Measurements from ENCODE around the gene SCO2. TPM values are rescaled to one million over a fixed set of nuclear protein-coding genes. Genes with fewer than 3 reads are reported as not detected.

SCO2 gene
- total and polyA plus RNA-seq, 9 of the 15 experiments (the other 6 are each of a cell fraction or from before 2014, with no cell fraction given): 0.34 to 4.0 (median 1.1) TPM; not detected in 3

GRCh38 chr22:50526108-50526833, 873 bp upstream of the SCO2 start (continued):
- TF ChIP-seq, protein P1, sequence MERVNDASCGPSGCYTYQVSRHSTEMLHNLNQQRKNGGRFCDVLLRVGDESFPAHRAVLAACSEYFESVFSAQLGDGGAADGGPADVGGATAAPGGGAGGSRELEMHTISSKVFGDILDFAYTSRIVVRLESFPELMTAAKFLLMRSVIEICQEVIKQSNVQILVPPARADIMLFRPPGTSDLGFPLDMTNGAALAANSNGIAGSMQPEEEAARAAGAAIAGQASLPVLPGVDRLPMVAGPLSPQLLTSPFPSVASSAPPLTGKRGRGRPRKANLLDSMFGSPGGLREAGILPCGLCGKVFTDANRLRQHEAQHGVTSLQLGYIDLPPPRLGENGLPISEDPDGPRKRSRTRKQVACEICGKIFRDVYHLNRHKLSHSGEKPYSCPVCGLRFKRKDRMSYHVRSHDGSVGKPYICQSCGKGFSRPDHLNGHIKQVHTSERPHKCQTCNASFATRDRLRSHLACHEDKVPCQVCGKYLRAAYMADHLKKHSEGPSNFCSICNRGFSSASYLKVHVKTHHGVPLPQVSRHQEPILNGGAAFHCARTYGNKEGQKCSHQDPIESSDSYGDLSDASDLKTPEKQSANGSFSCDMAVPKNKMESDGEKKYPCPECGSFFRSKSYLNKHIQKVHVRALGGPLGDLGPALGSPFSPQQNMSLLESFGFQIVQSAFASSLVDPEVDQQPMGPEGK (CRISPR knock-in tag; IDR thresholded peaks at IDR 0.05; ENCODE audit: borderline replicate concordance): no peak
- no peak for TF ChIP-seq ZNF165 (CRISPR knock-in tag; IDR thresholded peaks at IDR 0.05; ENCODE audit: borderline replicate concordance)
- peak; percentile 52; the same call in 1 of the 2 replicates for TF ChIP-seq HDAC8 (tag; IDR thresholded peaks at IDR 0.05)
- TF ChIP-seq ZNF668 (CRISPR knock-in tag; IDR thresholded peaks at IDR 0.05): no peak
- TF ChIP-seq MTA3 (IDR thresholded peaks at IDR 0.05; ENCODE audit: borderline replicate concordance): peak; percentile 60; the same call in 1 of the 2 replicates
- no peak for TF ChIP-seq SIN3B (IDR thresholded peaks at IDR 0.05; ENCODE audit: low read depth)
- TF ChIP-seq DDX20 (tag; IDR thresholded peaks at IDR 0.05; ENCODE audit: low read depth): no peak
- TF ChIP-seq SREBF1 (IDR thresholded peaks at IDR 0.05; ENCODE audit: borderline replicate concordance, low read depth, low read length): no peak
- no peak for TF ChIP-seq CLOCK (CRISPR knock-in tag; IDR thresholded peaks at IDR 0.05; ENCODE audit: borderline replicate concordance)
- no peak for TF ChIP-seq GTF3C2 (IDR thresholded peaks at IDR 0.05; ENCODE audit: borderline replicate concordance, extremely low read depth, insufficient read length)
- no peak for TF ChIP-seq SNAPC5 (CRISPR knock-in tag; IDR thresholded peaks at IDR 0.05)
- 0 out of 2 replicates have a peak, but pooled peaks have one; percentile 26 for TF ChIP-seq ZNF830 (CRISPR knock-in tag; IDR thresholded peaks at IDR 0.05)
- TF ChIP-seq ZNF561 (CRISPR knock-in tag; conservative IDR thresholded peaks at IDR 0.05): no peak
- TF ChIP-seq, protein P2, sequence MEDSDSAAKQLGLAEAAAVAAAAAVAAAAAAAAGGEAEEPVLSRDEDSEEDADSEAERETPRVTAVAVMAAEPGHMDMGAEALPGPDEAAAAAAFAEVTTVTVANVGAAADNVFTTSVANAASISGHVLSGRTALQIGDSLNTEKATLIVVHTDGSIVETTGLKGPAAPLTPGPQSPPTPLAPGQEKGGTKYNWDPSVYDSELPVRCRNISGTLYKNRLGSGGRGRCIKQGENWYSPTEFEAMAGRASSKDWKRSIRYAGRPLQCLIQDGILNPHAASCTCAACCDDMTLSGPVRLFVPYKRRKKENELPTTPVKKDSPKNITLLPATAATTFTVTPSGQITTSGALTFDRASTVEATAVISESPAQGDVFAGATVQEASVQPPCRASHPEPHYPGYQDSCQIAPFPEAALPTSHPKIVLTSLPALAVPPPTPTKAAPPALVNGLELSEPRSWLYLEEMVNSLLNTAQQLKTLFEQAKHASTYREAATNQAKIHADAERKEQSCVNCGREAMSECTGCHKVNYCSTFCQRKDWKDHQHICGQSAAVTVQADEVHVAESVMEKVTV (CRISPR knock-in tag; IDR thresholded peaks at IDR 0.05): no peak
- TF ChIP-seq WHSC1 (IDR thresholded peaks at IDR 0.05; ENCODE audit: low read length): no peak
- no peak for TF ChIP-seq CEBPG (CRISPR knock-in tag; IDR thresholded peaks at IDR 0.05)
- no peak for TF ChIP-seq CEBPG (tag; conservative IDR thresholded peaks at IDR 0.05 in 1 of 2, IDR thresholded peaks at IDR 0.05 in 1 of 2)
- no peak for TF ChIP-seq TGIF2 (CRISPR knock-in tag; IDR thresholded peaks at IDR 0.05)
